T-cell (primary cell): ENCODE results near the gene SYT13. TPM values are rescaled to one million over a fixed set of nuclear protein-coding genes. Genes with fewer than 3 reads are reported as not detected.

Experiments
- ATAC-seq, 4 experiments: fragments of 200-7000 bp in 3 of 4; fragments of 150-1000 bp in 1 of 4; cut with Tn5 transposase; replicated peaks in 1 of 4; 1 replicate in 3 of 4; 2 replicates in 1 of 4; pipeline ENCODE4 v1.10.0; 2021; ENCODE audit warnings: moderate library complexity in 3 of 4, mild to moderate bottlenecking in 2 of 4, moderate number of reproducible peaks in 1 of 4
- CTCF ChIA-PET, 2 donors: fragments of 300-600 bp; sonication (Branson Sonifier 250); formaldehyde crosslinking; loops; one replicate each; lab custom pipeline; 2022; ENCODE audit warnings: antibody characterized with exemption in 2 of 2; lab: Charles Lee
- POLR2A ChIA-PET, 2 donors: fragments of 300-600 bp; sonication (Branson Sonifier 250); formaldehyde crosslinking; loops; one replicate each; lab custom pipeline; 2022; ENCODE audit warnings: antibody characterized with exemption in 2 of 2; lab: Charles Lee
- DNase-seq, 35 experiments: peaks; one replicate each; pipeline versions ENCODE4 v3.0.0 to v3.0.0-alpha.2; 2013 to 2023
- H3K27ac ChIP-seq: one replicate; pipeline ENCODE4 v1.5.1; 2013; ENCODE audit warnings: low read length
- H3K27me3 ChIP-seq, 2 experiments: replicated peaks in 1 of 2; 1 replicate in 1 of 2; 2 replicates in 1 of 2; pipeline versions ENCODE4 v1.6.1 to v1.7.0; 2013; ENCODE audit warnings: low read length in 1 of 2, mixed read lengths in 1 of 2; ENCODE audit not compliant: control insufficient read depth in 2 of 2, insufficient read depth in 2 of 2; ENCODE audit errors: extremely low read depth in 1 of 2
- H3K36me3 ChIP-seq, 2 donors: 1 replicate in 1 of 2; 2 replicates in 1 of 2; pipeline versions ENCODE4 v1.6.1 to v1.7.0; 2013; ENCODE audit warnings: low read length in 1 of 2; ENCODE audit not compliant: control insufficient read depth in 2 of 2, insufficient read depth in 1 of 2; ENCODE audit errors: extremely low read depth in 1 of 2
- H3K4me1 ChIP-seq, 2 experiments: 1 replicate in 1 of 2; 2 replicates in 1 of 2; pipeline versions ENCODE4 v1.6.1 to v1.7.0; 2013; ENCODE audit warnings: low read length in 2 of 2, mixed read lengths in 1 of 2; ENCODE audit not compliant: insufficient read depth in 2 of 2, control insufficient read depth in 1 of 2; ENCODE audit errors: extremely low read depth in 1 of 2
- H3K4me3 ChIP-seq, 2 donors: 1 replicate in 1 of 2; 2 replicates in 1 of 2; pipeline versions ENCODE4 v1.5.1 to v1.7.0; 2013; ENCODE audit warnings: mild to moderate bottlenecking in 2 of 2, low read length in 1 of 2, moderate library complexity in 1 of 2; ENCODE audit not compliant: control insufficient read depth in 1 of 2; ENCODE audit errors: extremely low read depth in 1 of 2
- H3K9me3 ChIP-seq: 2 replicates; pipeline ENCODE4 v1.7.0; 2013
- H3K27ac Mint-ChIP-seq, 2 donors: one replicate each; pipeline ENCODE4 v1.8.0; 2020 to 2021; ENCODE audit warnings: mild to moderate bottlenecking in 2 of 2, mixed read lengths in 2 of 2
- H3K27me3 Mint-ChIP-seq, 2 donors: one replicate each; pipeline ENCODE4 v1.8.0; 2021 to 2022; ENCODE audit warnings: mixed read lengths in 2 of 2
- H3K36me3 Mint-ChIP-seq: one replicate; pipeline ENCODE4 v1.8.0; 2021; ENCODE audit warnings: mixed read lengths
- H3K4me1 Mint-ChIP-seq, 3 donors: one replicate each; pipeline ENCODE4 v1.8.0; 2020 to 2022; ENCODE audit warnings: mixed read lengths in 3 of 3, mild to moderate bottlenecking in 1 of 3
- H3K4me3 Mint-ChIP-seq, 3 donors: one replicate each; pipeline ENCODE4 v1.8.0; 2020 to 2022; ENCODE audit warnings: mild to moderate bottlenecking in 3 of 3, mixed read lengths in 3 of 3, moderate library complexity in 3 of 3
- H3K9me3 Mint-ChIP-seq, 3 donors: one replicate each; pipeline ENCODE4 v1.8.0; 2020 to 2022; ENCODE audit warnings: mixed read lengths in 3 of 3
- WGBS: methylation state at CpG from one replicate; pipeline ENCODE4 v1.1.5; 2013; ENCODE audit warnings: missing lambda C conversion rate; ENCODE audit not compliant: insufficient coverage; 5-methylcytosine and 5-hydroxymethylcytosine counted together
- total RNA-seq, 35 experiments: library from RNA in 6 of 35; stranded (reverse) in 6 of 35; fragments of 120-200 nt in 1 of 35; gene quantifications; one replicate each; pipeline versions ENCODE4 v1.2.1 to v1.2.4 and lab custom pipeline; 2013 to 2026

SYT13 gene
- total RNA-seq, 5 donors from 2014 or later (not counting 1 experiment from before 2014, with no cell fraction given), result 0.03 to 0.20 (median 0.18) TPM; not detected in 2

- no peak overlapping the region for H3K4me3 ChIP-seq
- Mint-ChIP-seq H3K27me3 (no peaks in the 10 kb centered on the region), H3K4me1 (no peaks in the 10 kb centered on the region), H3K4me3 (no peak overlapping the region), H3K27ac (no peak overlapping the region), H3K9me3 (no peaks in the 10 kb centered on the region), H3K36me3 (peaks cover 28% of the 10 kb centered on the region)
- ATAC-seq (no peak), DNase-seq (no peak)
- ChIA-PET POLR2A (interaction anchor here in 1 of 2 donors (0.6 kb wide), 1 partner anchor 187 kb away, joined by 3 read pairs; no protein-coding TSS in a partner anchor), CTCF (no interaction called here)
- no CpG with 5 or more reads among the region's 2 CpGs for WGBS
- H3K27me3 ChIP-seq, result no peaks in the 10 kb centered on the region
- H3K27ac ChIP-seq, result no peak overlapping the region
- H3K4me1 ChIP-seq, result no peaks in the 10 kb centered on the region
- H3K36me3 ChIP-seq, result peaks cover 0 to 5% of the 10 kb centered on the region in 2 donors
- H3K9me3 ChIP-seq, result no peaks in the 10 kb centered on the region
Observed at GRCh38 chr11:45217991-45218390, 68.2 kb downstream of the SYT13 start.

- no peaks in the 10 kb centered on the region for H3K27me3 ChIP-seq
- WGBS, result no CpG with 5 or more reads among the region's 2 CpGs
- no peak overlapping the region for H3K4me3 Mint-ChIP-seq
- peaks cover 30% of the 10 kb centered on the region for H3K36me3 Mint-ChIP-seq
- ChIA-PET POLR2A (no interaction called here), CTCF (no interaction called here)
- H3K4me3 ChIP-seq, result no peak overlapping the region
- no peaks in the 10 kb centered on the region for H3K9me3 Mint-ChIP-seq
- no peaks in the 10 kb centered on the region for H3K9me3 ChIP-seq
- no peaks in the 10 kb centered on the region for H3K4me1 ChIP-seq
- DNase-seq, result no peak
- ATAC-seq, result no peak
- no peak overlapping the region for H3K27ac Mint-ChIP-seq
- H3K27me3 Mint-ChIP-seq, result no peaks in the 10 kb centered on the region
- no peak overlapping the region for H3K27ac ChIP-seq
- H3K4me1 Mint-ChIP-seq, result no peaks in the 10 kb centered on the region
- peaks cover 0 to 5% of the 10 kb centered on the region in 2 donors for H3K36me3 ChIP-seq
Observed at GRCh38 chr11:45216901-45217300, 69.2 kb downstream of the SYT13 start.

DNA sequence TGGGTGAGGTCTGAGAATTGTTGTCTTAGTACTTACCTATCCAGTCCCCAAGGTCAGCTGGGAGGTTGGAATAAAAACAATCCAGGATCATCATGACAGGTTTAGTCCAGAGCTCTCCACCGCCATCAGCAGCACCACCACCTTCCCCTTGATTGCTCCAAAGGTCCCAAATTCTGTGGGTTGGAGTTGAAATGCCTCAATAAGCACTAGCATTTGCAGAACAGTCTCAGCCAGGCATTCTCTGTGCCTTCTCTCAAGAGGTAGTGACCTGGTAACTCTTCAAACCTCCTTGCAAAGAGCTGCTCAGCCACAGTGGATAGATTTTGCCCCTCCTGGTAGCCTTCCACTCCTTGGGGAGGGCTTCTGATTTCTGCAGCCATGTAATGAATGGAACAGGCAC is 70.1 kb downstream of the SYT13 start:
- Histone ChIP-seq H3K27me3 (no peaks in the 10 kb centered on the region), H3K9me3 (no peaks in the 10 kb centered on the region), H3K27ac (no peak overlapping the region), H3K4me3 (no peak overlapping the region), H3K4me1 (no peaks in the 10 kb centered on the region), H3K36me3 (peaks cover 0 to 2% of the 10 kb centered on the region in 2 donors)
- ChIA-PET CTCF (no interaction called here), POLR2A (no interaction called here)
- H3K4me1 Mint-ChIP-seq, result no peaks in the 10 kb centered on the region
- H3K36me3 Mint-ChIP-seq, result peaks cover 29% of the 10 kb centered on the region
- no peak for ATAC-seq
- no peaks in the 10 kb centered on the region for H3K27me3 Mint-ChIP-seq
- no peaks in the 10 kb centered on the region for H3K9me3 Mint-ChIP-seq
- H3K4me3 Mint-ChIP-seq, result no peak overlapping the region
- no peak for DNase-seq
- WGBS, result no CpG with 5 or more reads among the region's 1 CpG
- H3K27ac Mint-ChIP-seq, result no peak overlapping the region

GRCh38 chr11:45215098-45215865 is 70.9 kb downstream of the SYT13 start:
- Mint-ChIP-seq H3K27me3 (no peaks in the 10 kb centered on the region), H3K9me3 (no peaks in the 10 kb centered on the region), H3K36me3 (peaks cover 21% of the 10 kb centered on the region), H3K4me3 (no peak overlapping the region), H3K4me1 (no peaks in the 10 kb centered on the region), H3K27ac (peak overlapping the region in 1 of 2 donors; percentile 18)
- Histone ChIP-seq H3K27ac (no peak overlapping the region), H3K4me1 (no peaks in the 10 kb centered on the region), H3K36me3 (peaks cover 0 to 2% of the 10 kb centered on the region in 2 donors), H3K27me3 (no peaks in the 10 kb centered on the region), H3K9me3 (no peaks in the 10 kb centered on the region), H3K4me3 (no peak overlapping the region)
- no CpG with 5 or more reads among the region's 4 CpGs for WGBS
- DNase-seq (no peak), ATAC-seq (no peak)
- POLR2A ChIA-PET, result no interaction called here
- CTCF ChIA-PET, result no interaction called here

DNA sequence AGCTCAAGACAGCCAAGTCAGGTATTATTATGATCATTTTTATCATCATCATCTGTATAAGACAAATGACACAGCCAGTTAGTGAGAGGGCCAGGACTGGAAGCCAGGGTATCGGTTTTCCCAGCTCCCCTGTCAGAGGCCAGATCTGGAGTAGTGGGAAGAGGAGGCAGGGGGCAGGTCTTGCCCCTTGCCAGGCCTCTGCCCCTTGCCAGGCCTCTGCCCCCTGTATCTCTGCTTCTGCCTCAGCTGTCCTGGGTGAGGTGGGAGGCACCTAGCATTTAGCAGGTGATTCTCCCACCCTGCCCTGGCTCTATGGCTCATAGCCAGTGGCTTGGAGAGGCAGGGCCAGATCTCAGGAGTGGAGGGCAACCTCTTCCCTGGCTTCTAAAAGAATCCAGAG is 72.4 kb downstream of the SYT13 start:
- Histone ChIP-seq H3K4me1 (no peaks in the 10 kb centered on the region), H3K36me3 (peaks cover 0 to 2% of the 10 kb centered on the region in 2 donors), H3K9me3 (no peaks in the 10 kb centered on the region), H3K27me3 (no peaks in the 10 kb centered on the region), H3K4me3 (no peak overlapping the region), H3K27ac (no peak overlapping the region)
- DNase-seq, result no peak
- ChIA-PET CTCF (no interaction called here), POLR2A (no interaction called here)
- ATAC-seq, result no peak
- H3K27me3 Mint-ChIP-seq, result no peaks in the 10 kb centered on the region
- WGBS, result 100% methylated on average over 1 of the region's 1 CpG
- H3K36me3 Mint-ChIP-seq, result peaks cover 21% of the 10 kb centered on the region
- no peak overlapping the region for H3K4me3 Mint-ChIP-seq
- no peak overlapping the region for H3K27ac Mint-ChIP-seq
- H3K4me1 Mint-ChIP-seq, result peaks cover 0 to 7% (median 2%) of the 10 kb centered on the region in 3 donors
- no peaks in the 10 kb centered on the region for H3K9me3 Mint-ChIP-seq

- H3K4me1 Mint-ChIP-seq, result peaks cover 0 to 7% (median 2%) of the 10 kb centered on the region in 3 donors
- peaks cover 0 to 2% of the 10 kb centered on the region in 2 donors for H3K36me3 ChIP-seq
- no peak overlapping the region for H3K4me3 Mint-ChIP-seq
- peaks cover 23% of the 10 kb centered on the region for H3K36me3 Mint-ChIP-seq
- no peaks in the 10 kb centered on the region for H3K27me3 Mint-ChIP-seq
- H3K9me3 ChIP-seq, result no peaks in the 10 kb centered on the region
- no peak for DNase-seq
- H3K27ac ChIP-seq, result no peak overlapping the region
- H3K27ac Mint-ChIP-seq, result no peak overlapping the region
- H3K9me3 Mint-ChIP-seq, result no peaks in the 10 kb centered on the region
- no peak overlapping the region for H3K4me3 ChIP-seq
- CTCF ChIA-PET, result no interaction called here
- WGBS, result 97% methylated on average over 6 of the region's 12 CpGs
- H3K4me1 ChIP-seq, result no peaks in the 10 kb centered on the region
- H3K27me3 ChIP-seq, result no peaks in the 10 kb centered on the region
- POLR2A ChIA-PET, result no interaction called here
- no peak for ATAC-seq
Observed at GRCh38 chr11:45213316-45213665, 72.8 kb downstream of the SYT13 start.
